ENCODE data around the gene DRD2.

DRD2 gene

DNA sequence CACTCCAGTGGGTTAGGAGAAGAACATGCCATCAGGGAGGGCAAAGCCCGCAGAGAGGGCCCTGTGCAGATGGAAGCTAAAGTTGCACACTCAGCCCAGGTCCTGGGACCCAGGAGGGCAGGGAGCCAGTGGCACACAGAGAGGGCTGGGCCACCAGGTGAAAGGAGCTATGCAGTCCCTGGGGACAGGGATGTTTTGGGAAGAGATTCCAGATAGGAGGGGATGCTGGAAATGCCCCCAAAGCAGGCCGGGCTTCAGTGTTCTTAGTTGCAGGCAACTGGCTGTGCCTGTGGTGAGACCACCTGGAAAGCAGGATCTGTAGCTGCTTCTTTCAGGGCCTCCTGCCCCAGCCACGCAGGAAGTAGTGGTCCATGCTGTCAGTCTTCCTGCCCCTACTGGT, 68.0 kb downstream of the DRD2 start:
- CTCF ChIA-PET, result no interaction called here

DNA sequence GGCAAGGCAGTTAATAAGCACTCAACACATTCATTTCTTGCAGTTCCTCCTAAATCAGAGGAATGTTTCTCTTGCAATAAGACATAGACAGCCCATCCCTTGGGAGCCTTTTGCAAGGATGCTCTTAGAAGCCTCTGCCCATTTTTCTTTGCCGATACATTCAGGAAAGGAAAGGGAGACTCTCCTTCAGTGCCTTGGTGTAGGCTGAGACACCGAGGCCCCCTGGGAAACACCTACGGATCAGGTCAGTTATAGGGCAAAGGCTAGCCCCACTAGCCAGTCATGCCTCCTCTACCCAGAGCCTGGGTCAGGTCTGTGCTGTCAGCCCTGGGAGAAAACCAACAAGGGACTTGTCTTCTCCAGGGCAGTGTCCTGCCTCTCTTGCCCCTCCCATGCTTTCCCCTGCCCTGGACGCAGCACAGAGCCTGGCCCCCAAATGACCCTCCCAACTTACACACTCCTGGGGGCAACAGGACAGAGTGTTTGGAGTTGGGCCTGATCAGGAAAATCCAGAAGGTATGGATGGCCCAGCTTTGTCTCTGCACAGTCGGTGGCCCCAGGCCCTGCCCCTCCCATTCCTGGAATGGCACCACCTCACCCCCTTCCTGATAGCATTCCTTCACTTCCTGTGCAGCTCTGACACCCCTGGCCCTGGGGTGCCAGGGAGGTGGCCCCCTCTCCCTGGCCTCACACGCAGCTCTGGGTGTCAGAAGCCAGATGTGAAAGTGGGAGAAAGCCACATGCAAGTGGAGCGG, 69.3 kb downstream of the DRD2 start:
- H3K27ac ChIP-seq (ENCODE audit: extremely low read depth, low read depth, low read length), result no peak overlapping the region
- H3K36me3 ChIP-seq (ENCODE audit: control insufficient read depth in 2 of 2, insufficient read depth in 1 of 2, low read length in 2 of 2), result no peaks in the 10 kb centered on the region
- CTCF ChIA-PET, result interaction anchor here (0.6 kb wide), 1 partner anchor 20 kb away, joined by 3 read pairs; no protein-coding TSS in a partner anchor
- TF ChIP-seq ZNF221 (tag by site-specific recombination; IDR thresholded peaks at IDR 0.05; ENCODE audit: borderline replicate concordance) (no peak), ZNF837 (tag by site-specific recombination; IDR thresholded peaks at IDR 0.05) (no peak), ZNF23 (tag by site-specific recombination; IDR thresholded peaks at IDR 0.05; ENCODE audit: borderline replicate concordance) (no peak), KLF9 (tag by site-specific recombination; IDR thresholded peaks at IDR 0.05; ENCODE audit: low read depth) (no peak), ZBTB20 (tag by site-specific recombination; IDR thresholded peaks at IDR 0.05) (no peak), ZNF596 (tag by site-specific recombination; IDR thresholded peaks at IDR 0.05) (no peak), ZNF792 (tag by site-specific recombination; IDR thresholded peaks at IDR 0.05) (no peak), ZNF26 (tag by site-specific recombination; IDR thresholded peaks at IDR 0.05) (no peak), ZNF354C (tag by site-specific recombination; IDR thresholded peaks at IDR 0.05; ENCODE audit: borderline replicate concordance, low read depth) (no peak), BCL11B (tag by site-specific recombination; IDR thresholded peaks at IDR 0.05; ENCODE audit: low read depth) (no peak), RBAK (tag by site-specific recombination; IDR thresholded peaks at IDR 0.05) (no peak), PATZ1 (tag by site-specific recombination; IDR thresholded peaks at IDR 0.05) (no peak)
- TF ChIP-seq, protein P1, sequence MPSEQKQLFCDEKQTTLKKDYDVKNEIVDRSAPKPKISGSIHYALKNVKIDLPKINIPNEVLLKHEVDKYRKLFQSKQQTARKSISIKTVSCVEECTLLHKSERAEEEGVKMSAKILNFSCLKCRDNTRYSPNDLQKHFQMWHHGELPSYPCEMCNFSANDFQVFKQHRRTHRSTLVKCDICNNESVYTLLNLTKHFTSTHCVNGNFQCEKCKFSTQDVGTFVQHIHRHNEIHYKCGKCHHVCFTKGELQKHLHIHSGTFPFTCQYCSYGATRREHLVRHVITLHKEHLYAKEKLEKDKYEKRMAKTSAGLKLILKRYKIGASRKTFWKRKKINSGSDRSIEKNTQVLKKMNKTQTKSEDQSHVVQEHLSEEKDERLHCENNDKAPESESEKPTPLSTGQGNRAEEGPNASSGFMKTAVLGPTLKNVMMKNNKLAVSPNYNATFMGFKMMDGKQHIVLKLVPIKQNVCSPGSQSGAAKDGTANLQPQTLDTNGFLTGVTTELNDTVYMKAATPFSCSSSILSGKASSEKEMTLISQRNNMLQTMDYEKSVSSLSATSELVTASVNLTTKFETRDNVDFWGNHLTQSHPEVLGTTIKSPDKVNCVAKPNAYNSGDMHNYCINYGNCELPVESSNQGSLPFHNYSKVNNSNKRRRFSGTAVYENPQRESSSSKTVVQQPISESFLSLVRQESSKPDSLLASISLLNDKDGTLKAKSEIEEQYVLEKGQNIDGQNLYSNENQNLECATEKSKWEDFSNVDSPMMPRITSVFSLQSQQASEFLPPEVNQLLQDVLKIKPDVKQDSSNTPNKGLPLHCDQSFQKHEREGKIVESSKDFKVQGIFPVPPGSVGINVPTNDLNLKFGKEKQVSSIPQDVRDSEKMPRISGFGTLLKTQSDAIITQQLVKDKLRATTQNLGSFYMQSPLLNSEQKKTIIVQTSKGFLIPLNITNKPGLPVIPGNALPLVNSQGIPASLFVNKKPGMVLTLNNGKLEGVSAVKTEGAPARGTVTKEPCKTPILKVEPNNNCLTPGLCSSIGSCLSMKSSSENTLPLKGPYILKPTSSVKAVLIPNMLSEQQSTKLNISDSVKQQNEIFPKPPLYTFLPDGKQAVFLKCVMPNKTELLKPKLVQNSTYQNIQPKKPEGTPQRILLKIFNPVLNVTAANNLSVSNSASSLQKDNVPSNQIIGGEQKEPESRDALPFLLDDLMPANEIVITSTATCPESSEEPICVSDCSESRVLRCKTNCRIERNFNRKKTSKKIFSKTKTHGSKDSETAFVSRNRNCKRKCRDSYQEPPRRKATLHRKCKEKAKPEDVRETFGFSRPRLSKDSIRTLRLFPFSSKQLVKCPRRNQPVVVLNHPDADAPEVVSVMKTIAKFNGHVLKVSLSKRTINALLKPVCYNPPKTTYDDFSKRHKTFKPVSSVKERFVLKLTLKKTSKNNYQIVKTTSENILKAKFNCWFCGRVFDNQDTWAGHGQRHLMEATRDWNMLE (tag by site-specific recombination; conservative IDR thresholded peaks at IDR 0.05; ENCODE audit: low read depth), result no peak
- TF ChIP-seq, protein P2, sequence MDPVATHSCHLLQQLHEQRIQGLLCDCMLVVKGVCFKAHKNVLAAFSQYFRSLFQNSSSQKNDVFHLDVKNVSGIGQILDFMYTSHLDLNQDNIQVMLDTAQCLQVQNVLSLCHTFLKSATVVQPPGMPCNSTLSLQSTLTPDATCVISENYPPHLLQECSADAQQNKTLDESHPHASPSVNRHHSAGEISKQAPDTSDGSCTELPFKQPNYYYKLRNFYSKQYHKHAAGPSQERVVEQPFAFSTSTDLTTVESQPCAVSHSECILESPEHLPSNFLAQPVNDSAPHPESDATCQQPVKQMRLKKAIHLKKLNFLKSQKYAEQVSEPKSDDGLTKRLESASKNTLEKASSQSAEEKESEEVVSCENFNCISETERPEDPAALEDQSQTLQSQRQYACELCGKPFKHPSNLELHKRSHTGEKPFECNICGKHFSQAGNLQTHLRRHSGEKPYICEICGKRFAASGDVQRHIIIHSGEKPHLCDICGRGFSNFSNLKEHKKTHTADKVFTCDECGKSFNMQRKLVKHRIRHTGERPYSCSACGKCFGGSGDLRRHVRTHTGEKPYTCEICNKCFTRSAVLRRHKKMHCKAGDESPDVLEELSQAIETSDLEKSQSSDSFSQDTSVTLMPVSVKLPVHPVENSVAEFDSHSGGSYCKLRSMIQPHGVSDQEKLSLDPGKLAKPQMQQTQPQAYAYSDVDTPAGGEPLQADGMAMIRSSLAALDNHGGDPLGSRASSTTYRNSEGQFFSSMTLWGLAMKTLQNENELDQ (tag by site-specific recombination; IDR thresholded peaks at IDR 0.05; ENCODE audit: low read depth), result no peak
- TF ChIP-seq, protein P3, sequence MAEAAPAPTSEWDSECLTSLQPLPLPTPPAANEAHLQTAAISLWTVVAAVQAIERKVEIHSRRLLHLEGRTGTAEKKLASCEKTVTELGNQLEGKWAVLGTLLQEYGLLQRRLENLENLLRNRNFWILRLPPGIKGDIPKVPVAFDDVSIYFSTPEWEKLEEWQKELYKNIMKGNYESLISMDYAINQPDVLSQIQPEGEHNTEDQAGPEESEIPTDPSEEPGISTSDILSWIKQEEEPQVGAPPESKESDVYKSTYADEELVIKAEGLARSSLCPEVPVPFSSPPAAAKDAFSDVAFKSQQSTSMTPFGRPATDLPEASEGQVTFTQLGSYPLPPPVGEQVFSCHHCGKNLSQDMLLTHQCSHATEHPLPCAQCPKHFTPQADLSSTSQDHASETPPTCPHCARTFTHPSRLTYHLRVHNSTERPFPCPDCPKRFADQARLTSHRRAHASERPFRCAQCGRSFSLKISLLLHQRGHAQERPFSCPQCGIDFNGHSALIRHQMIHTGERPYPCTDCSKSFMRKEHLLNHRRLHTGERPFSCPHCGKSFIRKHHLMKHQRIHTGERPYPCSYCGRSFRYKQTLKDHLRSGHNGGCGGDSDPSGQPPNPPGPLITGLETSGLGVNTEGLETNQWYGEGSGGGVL (tag by site-specific recombination; IDR thresholded peaks at IDR 0.05), result no peak
- H3K4me1 ChIP-seq (ENCODE audit: control insufficient read depth, insufficient read depth, low read length), result no peaks in the 10 kb centered on the region
- POLR2A ChIA-PET, result no interaction called here
- no peak overlapping the region for H3K4me3 ChIP-seq (ENCODE audit: low read depth, low read length)
- H3K9me3 ChIP-seq (ENCODE audit: control insufficient read depth, insufficient read depth, low read depth, low read length), result no peaks in the 10 kb centered on the region

More for the DNA sequence above, 68.0 kb downstream of the DRD2 start:
- TF ChIP-seq MEIS1 (CRISPR knock-in tag; IDR thresholded peaks at IDR 0.05; ENCODE audit: borderline replicate concordance) (no peak), ZIC2 (tag by site-specific recombination; IDR thresholded peaks at IDR 0.05) (0 out of 2 replicates have a peak, but pooled peaks have one; percentile 22)
- Histone ChIP-seq H3K9me3 (ENCODE audit: control insufficient read depth, insufficient read depth, low read depth, low read length) (no peaks in the 10 kb centered on the region), H3K36me3 (ENCODE audit: control insufficient read depth in 2 of 2, insufficient read depth in 1 of 2, low read length in 2 of 2) (no peaks in the 10 kb centered on the region), H3K4me3 (ENCODE audit: low read depth, low read length) (no peak overlapping the region), H3K4me1 (ENCODE audit: control insufficient read depth, insufficient read depth, low read length) (no peaks in the 10 kb centered on the region), H3K27ac (ENCODE audit: extremely low read depth, low read depth, low read length) (no peak overlapping the region)
- POLR2A ChIA-PET, result no interaction called here

Data from HEK293 (cell line).